ENCODE data around the gene ASB15.

ASB15 gene

GRCh38 chr7:123588376-123588775 is 13.2 kb upstream of the ASB15 start:
- intact Hi-C loops (cut with DNase I): no loop called here
- no peak for DNase-seq

GRCh38 chr7:123594813-123595241 is 6.8 kb upstream of the ASB15 start:
- no peak for DNase-seq
- intact Hi-C loops (cut with DNase I): no loop called here

GRCh38 chr7:123598657-123599056 is 3.0 kb upstream of the ASB15 start:
- intact Hi-C loops (cut with DNase I): no loop called here
- no peak for DNase-seq

GRCh38 chr7:123599766-123600165 is 1.9 kb upstream of the ASB15 start:
- no peak for DNase-seq
- intact Hi-C loops (cut with DNase I): no loop called here

GRCh38 chr7:123600876-123601275 is 745 bp upstream of the ASB15 start:
- intact Hi-C loops (cut with DNase I): no loop called here
- DNase-seq: no peak

- intact Hi-C loops (cut with DNase I): no loop called here
- no peak for DNase-seq
Observed at GRCh38 chr7:123602648-123603047, 1.0 kb downstream of the ASB15 start.

- intact Hi-C loops (cut with DNase I): no loop called here
- DNase-seq: no peak
Observed at GRCh38 chr7:123604739-123605138, 3.1 kb downstream of the ASB15 start.

- intact Hi-C loops (cut with DNase I): no loop called here
- DNase-seq: no peak
Observed at GRCh38 chr7:123607423-123607975, 5.9 kb downstream of the ASB15 start.

- intact Hi-C loops (cut with DNase I): no loop called here
- no peak for DNase-seq
Observed at GRCh38 chr7:123608991-123609882, 7.6 kb downstream of the ASB15 start.

GRCh38 chr7:123609883-123610239 is 8.2 kb downstream of the ASB15 start:
- intact Hi-C loops (cut with DNase I): no loop called here
- DNase-seq: no peak

GRCh38 chr7:123612024-123612423 is 10.4 kb downstream of the ASB15 start:
- DNase-seq: no peak
- intact Hi-C loops (cut with DNase I): no loop called here

GRCh38 chr7:123615344-123615743 is 13.7 kb downstream of the ASB15 start:
- intact Hi-C loops (cut with DNase I): no loop called here

GRCh38 chr7:123616223-123616622 is 14.6 kb downstream of the ASB15 start:
- intact Hi-C loops (cut with DNase I): no loop called here
- no peak for DNase-seq

More at GRCh38 chr7:123615344-123615743, 13.7 kb downstream of the ASB15 start:
- DNase-seq: no peak

GRCh38 chr7:123621707-123622106 is 20.1 kb downstream of the ASB15 start:
- intact Hi-C loops (cut with DNase I): no loop called here
- no peak for DNase-seq

GRCh38 chr7:123622660-123623386 is 21.2 kb downstream of the ASB15 start:
- DNase-seq: no peak

GRCh38 chr7:123624527-123625183 is 23.0 kb downstream of the ASB15 start:
- intact Hi-C loops (cut with DNase I): no loop called here
- peak in 19 of 42 donors; percentile 4 to 64 (median 20) for DNase-seq

More at GRCh38 chr7:123622660-123623386, 21.2 kb downstream of the ASB15 start:
- intact Hi-C loops (cut with DNase I): no loop called here

- intact Hi-C loops (cut with DNase I): no loop called here
Observed at GRCh38 chr7:123625254-123625653, 23.6 kb downstream of the ASB15 start.

GRCh38 chr7:123627851-123628250 is 26.2 kb downstream of the ASB15 start:
- intact Hi-C loops (cut with DNase I): no loop called here
- no peak for DNase-seq

More at GRCh38 chr7:123625254-123625653, 23.6 kb downstream of the ASB15 start:
- no peak for DNase-seq

- no peak for DNase-seq
- intact Hi-C loops (cut with DNase I): no loop called here
Observed at GRCh38 chr7:123628829-123629228, 27.2 kb downstream of the ASB15 start.

GRCh38 chr7:123629281-123629680 is 27.7 kb downstream of the ASB15 start:
- intact Hi-C loops (cut with DNase I): no loop called here
- no peak for DNase-seq

All from head of caudate nucleus (tissue), 42 donors.